HepG2 (cell line): ENCODE results near the gene CHMP1A. TPM values are rescaled to one million over a fixed set of nuclear protein-coding genes. Genes with fewer than 3 reads are reported as not detected.

ENCODE experiments used
- KIAA2018 ChIP-seq: sonication (generic); formaldehyde crosslinking; IDR thresholded peaks from 2 replicates; pipeline ENCODE4 v1.5.0; 2020; ENCODE audit warnings: mild to moderate bottlenecking, missing genetic modification reagents, borderline replicate concordance
- PHF21A ChIP-seq: sonication (generic); formaldehyde crosslinking; IDR thresholded peaks from 2 replicates; pipeline ENCODE4 v1.5.0; 2020; ENCODE audit warnings: mild to moderate bottlenecking, missing genetic modification reagents
- RAD51 ChIP-seq: fragments of 450-650 bp; IDR thresholded peaks from 2 replicates; pipeline ENCODE4 v1.6.1; 2016; ENCODE audit warnings: borderline replicate concordance
- SMC3 ChIP-seq: IDR thresholded peaks from 2 replicates; pipeline ENCODE4 v1.6.1; 2011; ENCODE audit warnings: low read length, improper control_type of control experiment
- ZBTB10 ChIP-seq: sonication (generic); formaldehyde crosslinking; IDR thresholded peaks from 2 replicates; pipeline ENCODE4 v1.4.0; 2020; ENCODE audit warnings: missing genetic modification reagents, borderline replicate concordance
- ZMAT3 ChIP-seq: sonication (generic); formaldehyde crosslinking; conservative IDR thresholded peaks from 2 replicates; pipeline ENCODE4 v1.7.0; 2021; ENCODE audit warnings: missing genetic modification reagents
- ZNF883 ChIP-seq: sonication (generic); formaldehyde crosslinking; IDR thresholded peaks from 2 replicates; pipeline ENCODE4 v1.5.1; 2020; ENCODE audit warnings: mild to moderate bottlenecking, missing genetic modification reagents; ENCODE audit errors: not compliant biosample characterization
- polyA plus RNA-seq, 8 experiments: library from polyadenylated mRNA; depleted of rRNA in 3 of 8; stranded (reverse) in 7 of 8; unstranded in 1 of 8; fragments of >200 nt; fragmentation: Illumina TruSeq in 4 of 8; extraction: Trizol in 4 of 8; gene quantifications; 2 replicates each; pipeline versions ENCODE4 v1.2.1 to v1.2.3, GENCODE V29; 2011 to 2016; ENCODE audit warnings: low read depth in 4 of 8, missing spikeins in 1 of 8, mixed read lengths in 1 of 8; ENCODE audit not compliant: insufficient read depth in 1 of 8
- total RNA-seq, 5 experiments: library from RNA; depleted of rRNA; stranded (reverse); fragments of >200 nt; fragmentation: Illumina TruSeq; extraction: Trizol; gene quantifications; 2 replicates each; pipeline ENCODE4 v1.2.3, GENCODE V29; 2016; ENCODE audit warnings: low read depth in 1 of 5
- TF ChIP-seq, protein P1 (sequence below): sonication (generic); formaldehyde crosslinking; IDR thresholded peaks from 2 replicates; pipeline ENCODE4 v1.5.0; 2020; ENCODE audit warnings: mild to moderate bottlenecking, missing genetic modification reagents
- TF ChIP-seq, protein P2 (sequence below): sonication (generic); formaldehyde crosslinking; IDR thresholded peaks from 2 replicates; pipeline ENCODE4 v1.4.0; 2020; ENCODE audit warnings: missing genetic modification reagents; ENCODE audit errors: not compliant biosample characterization

CHMP1A gene
- total and polyA plus RNA-seq, 2 of the 13 experiments (the other 11 are each of a cell fraction or from before 2014, with no cell fraction given): 69.4 to 73.3 TPM

GRCh38 chr16:89596061-89596689 is 61.3 kb downstream of the CHMP1A start (continued):
- TF ChIP-seq KIAA2018 (CRISPR knock-in tag): no peak
- TF ChIP-seq ZNF883: no peak
- TF ChIP-seq, protein P1, sequence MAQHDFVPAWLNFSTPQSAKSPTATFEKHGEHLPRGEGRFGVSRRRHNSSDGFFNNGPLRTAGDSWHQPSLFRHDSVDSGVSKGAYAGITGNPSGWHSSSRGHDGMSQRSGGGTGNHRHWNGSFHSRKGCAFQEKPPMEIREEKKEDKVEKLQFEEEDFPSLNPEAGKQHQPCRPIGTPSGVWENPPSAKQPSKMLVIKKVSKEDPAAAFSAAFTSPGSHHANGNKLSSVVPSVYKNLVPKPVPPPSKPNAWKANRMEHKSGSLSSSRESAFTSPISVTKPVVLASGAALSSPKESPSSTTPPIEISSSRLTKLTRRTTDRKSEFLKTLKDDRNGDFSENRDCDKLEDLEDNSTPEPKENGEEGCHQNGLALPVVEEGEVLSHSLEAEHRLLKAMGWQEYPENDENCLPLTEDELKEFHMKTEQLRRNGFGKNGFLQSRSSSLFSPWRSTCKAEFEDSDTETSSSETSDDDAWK (CRISPR knock-in tag): no peak
- TF ChIP-seq ZBTB10 (CRISPR knock-in tag): no peak
- no peak for TF ChIP-seq SMC3
- no peak for TF ChIP-seq PHF21A (CRISPR knock-in tag)
- TF ChIP-seq, protein P2, sequence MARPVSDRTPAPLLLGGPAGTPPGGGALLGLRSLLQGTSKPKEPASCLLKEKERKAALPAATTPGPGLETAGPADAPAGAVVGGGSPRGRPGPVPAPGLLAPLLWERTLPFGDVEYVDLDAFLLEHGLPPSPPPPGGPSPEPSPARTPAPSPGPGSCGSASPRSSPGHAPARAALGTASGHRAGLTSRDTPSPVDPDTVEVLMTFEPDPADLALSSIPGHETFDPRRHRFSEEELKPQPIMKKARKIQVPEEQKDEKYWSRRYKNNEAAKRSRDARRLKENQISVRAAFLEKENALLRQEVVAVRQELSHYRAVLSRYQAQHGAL (CRISPR knock-in tag): no peak
- no peak for TF ChIP-seq ZMAT3
- TF ChIP-seq RAD51: peak; percentile 42; the same call in 1 of the 2 replicates
